HCT116 (cell line): Measurements from ENCODE around the gene APP. TPM values are rescaled to one million over a fixed set of nuclear protein-coding genes. Genes with fewer than 3 reads are reported as not detected.

Source experiments
- ATAC-seq: fragments of 200-7000 bp; cut with Tn5 transposase; 2 replicates; pipeline ENCODE4 v1.9.1; 2020; ENCODE audit warnings: mild to moderate bottlenecking, moderate library complexity
- BruUV-seq: library from RNA; stranded (reverse); fragments of 400-500 nt; replicated peaks from 2 replicates; lab custom pipeline; 2021; lab: Mats Ljungman, UMichigan
- CTCF ChIA-PET: fragments of 300-600 bp; sonication (Branson Sonifier 250); formaldehyde crosslinking; loops from one replicate; lab custom pipeline; 2021; ENCODE audit warnings: antibody characterized with exemption; lab: Charles Lee
- POLR2A ChIA-PET: fragments of 300-600, 350-600 bp; sonication (Branson Sonifier 250); formaldehyde crosslinking; loops from one replicate; lab custom pipeline; 2021; ENCODE audit warnings: antibody characterized with exemption; lab: Charles Lee
- RAD21 ChIA-PET, 2 experiments: fragments of 300-600 bp; sonication (Branson Sonifier 250); formaldehyde crosslinking; loops; one replicate each; lab custom pipeline; 2023; ENCODE audit warnings: low total read pairs in 2 of 2; ENCODE audit not compliant: uncharacterized antibody in 2 of 2, unreplicated experiment in 2 of 2, low non-redundant PET in 1 of 2; lab: Charles Lee
- DNase-seq: peaks from one replicate; pipeline ENCODE4 v3.0.0-alpha.2; 2010; ENCODE audit warnings: low read depth, low spot score
- H2AFZ ChIP-seq: fragments of 200-600 bp; shearing (Covaris generic), sonication (generic); 2 replicates; pipeline ENCODE4 v1.6.1; 2017; ENCODE audit warnings: low read depth, mixed run types, mixed read lengths, antibody characterized with exemption, low read length; ENCODE audit not compliant: poor library complexity, severe bottlenecking
- H3K27ac ChIP-seq: 2 replicates; pipeline ENCODE4 v1.5.1; 2012; ENCODE audit warnings: low read depth, low read length
- H3K27me3 ChIP-seq: fragments of 200-600 bp; sonication (generic); 2 replicates; pipeline ENCODE4 v1.6.1; 2016; ENCODE audit warnings: mixed run types, low read length, mixed read lengths; ENCODE audit not compliant: insufficient read depth
- H3K36me3 ChIP-seq, 2 experiments: fragments of 200-500 bp in 1 of 2; fragments of 200-600 bp in 1 of 2; sonication (Bioruptor generic) in 1 of 2; sonication (generic) in 1 of 2; 2 replicates each; pipeline versions ENCODE4 v1.5.1 to v1.6.1; 2014 to 2016; ENCODE audit warnings: low read length in 2 of 2, inconsistent platforms in 1 of 2, mixed read lengths in 1 of 2, mixed run types in 1 of 2; ENCODE audit not compliant: insufficient read depth in 2 of 2, control insufficient read depth in 1 of 2
- H3K4me1 ChIP-seq, 2 experiments: fragments of 200-600 bp in 1 of 2; sonication (generic) in 1 of 2; 2 replicates each; pipeline versions ENCODE4 v1.5.1 to v1.6.1; 2012 to 2017; ENCODE audit warnings: low read length in 2 of 2, inconsistent platforms in 1 of 2, mild to moderate bottlenecking in 1 of 2, mixed read lengths in 1 of 2, mixed run types in 1 of 2, moderate library complexity in 1 of 2; ENCODE audit not compliant: insufficient read depth in 2 of 2, control insufficient read depth in 1 of 2
- H3K4me2 ChIP-seq: fragments of 200-600 bp; sonication (generic); 2 replicates; pipeline ENCODE4 v1.6.1; 2017; ENCODE audit warnings: mixed run types, low read length, mixed read lengths
- H3K4me3 ChIP-seq, 2 experiments: fragments of 200-600 bp in 1 of 2; sonication (generic) in 1 of 2; replicated peaks in 1 of 2; 2 replicates each; pipeline ENCODE4 v1.5.1; 2011 to 2016; ENCODE audit warnings: low read length in 2 of 2, control low read depth in 1 of 2, low read depth in 1 of 2, mild to moderate bottlenecking in 1 of 2, mixed read lengths in 1 of 2, mixed run types in 1 of 2
- H3K79me2 ChIP-seq: fragments of 200-600 bp; sonication (generic); 2 replicates; pipeline ENCODE4 v1.6.1; 2017; ENCODE audit warnings: mild to moderate bottlenecking, mixed run types, low read length, moderate library complexity, mixed read lengths; ENCODE audit not compliant: insufficient read depth
- H3K9ac ChIP-seq: fragments of 200-600 bp; sonication (generic); 2 replicates; pipeline ENCODE4 v1.6.1; 2016; ENCODE audit warnings: low read length, mixed read lengths
- H3K9me2 ChIP-seq: fragments of 200-600 bp; sonication (generic), shearing (Covaris generic); 2 replicates; pipeline ENCODE4 v1.6.1; 2017; ENCODE audit warnings: mixed run types, mild to moderate bottlenecking, moderate library complexity; ENCODE audit not compliant: insufficient read depth
- H3K9me3 ChIP-seq, 2 experiments: fragments of 200-500 bp in 1 of 2; fragments of 200-600 bp in 1 of 2; sonication (Bioruptor generic) in 1 of 2; sonication (generic) in 1 of 2; 2 replicates each; pipeline ENCODE4 v1.6.1; 2014 to 2017; ENCODE audit warnings: low read length in 2 of 2, mixed read lengths in 2 of 2, inconsistent platforms in 1 of 2, low read depth in 1 of 2, mild to moderate bottlenecking in 1 of 2, mixed run types in 1 of 2, moderate library complexity in 1 of 2; ENCODE audit not compliant: control insufficient read depth in 1 of 2, insufficient read depth in 1 of 2
- H4K20me1 ChIP-seq: fragments of 200-600 bp; sonication (generic), shearing (Covaris generic); 2 replicates; pipeline ENCODE4 v1.6.1; 2017; ENCODE audit warnings: mixed run types, mild to moderate bottlenecking, moderate library complexity; ENCODE audit not compliant: insufficient read depth
- CEBPB ChIP-seq: IDR thresholded peaks from 2 replicates; pipeline ENCODE4 v1.6.1; 2012; ENCODE audit warnings: low read depth
- CTCF ChIP-seq, 3 experiments: fragments of 200-600 bp in 1 of 3; sonication (generic) in 1 of 3; IDR thresholded peaks in 2 of 3; conservative IDR thresholded peaks in 1 of 3; 2 replicates each; pipeline ENCODE4 v1.5.1; 2012 to 2017; ENCODE audit warnings: low read depth in 2 of 3, low read length in 2 of 3, antibody characterized with exemption in 1 of 3, borderline replicate concordance in 1 of 3, control low read depth in 1 of 3, mild to moderate bottlenecking in 1 of 3, mixed read lengths in 1 of 3, mixed run types in 1 of 3, moderate library complexity in 1 of 3; ENCODE audit not compliant: insufficient read depth in 1 of 3
- EGR1 ChIP-seq: IDR thresholded peaks from 2 replicates; pipeline ENCODE4 v1.6.1; 2012; ENCODE audit warnings: low read depth
- EZH2 ChIP-seq: fragments of 200-600 bp; sonication (generic); IDR thresholded peaks from 2 replicates; pipeline ENCODE4 v1.6.1; 2017; ENCODE audit warnings: antibody characterized with exemption, mixed run types
- EZH2phosphoT487 ChIP-seq: fragments of 200-600 bp; IDR thresholded peaks from 2 replicates; pipeline ENCODE4 v1.6.1; 2018; ENCODE audit warnings: antibody characterized with exemption, borderline replicate concordance
- FOSL1 ChIP-seq: IDR thresholded peaks from 2 replicates; pipeline ENCODE4 v1.6.1; 2012; ENCODE audit warnings: low read depth
- JUND ChIP-seq: IDR thresholded peaks from 2 replicates; pipeline ENCODE4 v1.6.1; 2012
- POLR2A ChIP-seq: IDR thresholded peaks from 2 replicates; pipeline ENCODE4 v1.7.0; 2011; ENCODE audit warnings: borderline replicate concordance; ENCODE audit not compliant: insufficient read depth, insufficient read length; ENCODE audit errors: extremely low read depth
- SIN3A ChIP-seq: IDR thresholded peaks from 2 replicates; pipeline ENCODE4 v1.6.1; 2012; ENCODE audit warnings: low read depth
- SRF ChIP-seq: IDR thresholded peaks from 2 replicates; pipeline ENCODE4 v1.6.1; 2012; ENCODE audit warnings: low read depth
- YY1 ChIP-seq: IDR thresholded peaks from 2 replicates; pipeline ENCODE4 v1.6.1; 2011; ENCODE audit warnings: low read length, low read depth, moderate library complexity, mild to moderate bottlenecking; ENCODE audit not compliant: insufficient replicate concordance; ENCODE audit errors: extremely low read depth
- ZBTB33 ChIP-seq: IDR thresholded peaks from 2 replicates; pipeline ENCODE4 v1.6.1; 2011; ENCODE audit warnings: mild to moderate bottlenecking, low read length, moderate library complexity; ENCODE audit not compliant: insufficient replicate concordance; ENCODE audit errors: extremely low read depth
- ZFX ChIP-seq: fragments of 450-650 bp; IDR thresholded peaks from 2 replicates; pipeline ENCODE4 v1.6.1; 2017
- ZNF274 ChIP-seq: fragments of 200-500 bp; sonication (Bioruptor generic); IDR thresholded peaks from 2 replicates; pipeline ENCODE4 v1.6.1; 2014; ENCODE audit warnings: mild to moderate bottlenecking, low read depth, low read length, inconsistent platforms
- intact Hi-C: fragments of 100-400 bp; cut with micrococcal nuclease; formaldehyde crosslinking; loops from 2 replicates; pipeline ENCODE4 v1.10.0; 2022
- total RNA-seq: library from RNA; stranded (reverse); gene quantifications from one replicate; pipeline ENCODE4 v1.2.1, GENCODE V29; 2021; ENCODE audit not compliant: unreplicated experiment

APP gene
- total RNA-seq, 1 experiment from 2014 or later, result 267 TPM

GRCh38 chr21:25901330-25901979 is 269.1 kb downstream of the APP start:
- intact Hi-C loops, result no loop called here

More at GRCh38 chr21:25901330-25901979, 269.1 kb downstream of the APP start:
- ChIA-PET CTCF (interaction anchor here (0.6 to 1.3 kb wide), 2 partner anchors 100 to 133 kb away, joined by 3 read pairs; no protein-coding TSS in a partner anchor), RAD21 (no interaction called here), POLR2A (no interaction called here)
- ATAC-seq (no peak), DNase-seq (no peak)
- no peaks in the 10 kb centered on the region; a peak in 1 of 4 replicates for H3K36me3 ChIP-seq
- no peaks in the 10 kb centered on the region for H3K27me3 ChIP-seq
- no peaks in the 10 kb centered on the region for H4K20me1 ChIP-seq
- TF ChIP-seq YY1 (no peak), POLR2A (no peak), CEBPB (no peak), ZNF274 (no peak), FOSL1 (no peak), CTCF (IDR thresholded peaks at IDR 0.05 in 2 of 3, conservative IDR thresholded peaks at IDR 0.05 in 1 of 3; ENCODE audit: borderline replicate concordance in 1 of 3, insufficient read depth in 1 of 3, low read depth in 2 of 3, low read length in 2 of 3) (no peak), EZH2 (no peak), EZH2phosphoT487 (no peak), SRF (no peak), EGR1 (no peak), JUND (no peak), SIN3A (no peak), ZFX (no peak), ZBTB33 (no peak)
- no TSS peak for BruUV-seq
- H3K9me2 ChIP-seq, result no peaks in the 10 kb centered on the region
- no peaks in the 10 kb centered on the region; a peak in 1 of 4 replicates for H3K4me1 ChIP-seq
- H3K27ac ChIP-seq, result no peak overlapping the region
- no peak overlapping the region for H3K4me3 ChIP-seq
- no peak overlapping the region for H3K9ac ChIP-seq
- H3K9me3 ChIP-seq, result no peaks in the 10 kb centered on the region
- no peak overlapping the region for H3K4me2 ChIP-seq
- H3K79me2 ChIP-seq, result no peaks in the 10 kb centered on the region
- no peak overlapping the region for H2AFZ ChIP-seq
